Measurements from ENCODE around the gene SMURF1. TPM values are rescaled to one million over a fixed set of nuclear protein-coding genes. Genes with fewer than 3 reads are reported as not detected.

SMURF1 gene
- total and polyA plus RNA-seq, 2 of the 8 experiments (the other 6 are each of a cell fraction or from before 2014, with no cell fraction given) = 9.6 to 24.5 TPM

DNA sequence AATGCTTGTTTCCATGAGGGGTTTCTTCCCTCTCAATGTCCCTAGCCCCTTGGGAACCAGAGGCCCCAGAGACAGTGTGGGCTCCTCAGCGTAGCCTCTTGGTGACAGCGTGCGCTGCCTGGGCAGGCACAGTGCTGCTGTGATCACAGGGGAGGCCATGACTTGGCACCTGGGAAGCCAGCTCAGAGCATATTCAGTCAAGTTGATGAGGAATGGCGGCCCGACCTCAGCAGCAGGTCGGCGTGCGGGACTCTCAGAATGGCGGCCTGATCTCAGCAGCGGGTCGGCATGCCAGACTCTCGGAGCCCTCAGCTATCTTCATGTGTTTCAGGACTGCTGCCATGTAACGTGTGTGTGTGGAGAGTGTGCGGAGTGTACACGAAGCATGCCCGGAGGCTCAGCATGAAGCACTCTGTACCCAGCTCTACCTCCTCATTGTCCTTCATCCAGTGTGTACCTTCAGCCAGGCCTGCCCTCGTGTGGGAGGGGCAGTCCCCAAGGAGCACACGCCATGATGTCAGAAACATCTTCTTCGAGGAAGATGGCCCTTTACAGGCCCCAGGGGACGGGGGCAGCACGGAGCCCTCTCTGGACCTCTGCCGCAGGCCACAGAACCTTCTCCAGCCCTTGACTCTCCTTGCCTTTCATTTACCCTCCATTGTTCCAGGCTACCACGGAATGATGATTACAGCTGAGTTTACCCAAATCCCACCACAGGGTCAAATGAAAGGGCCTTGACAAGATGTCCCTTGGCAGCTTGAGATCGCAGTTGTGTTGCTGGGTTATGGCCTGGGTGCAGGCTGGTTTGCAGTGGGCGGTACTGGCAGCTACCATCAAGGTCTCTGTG is 130.4 kb downstream of the SMURF1 start:
- Histone ChIP-seq H3K27me3 (replicated peaks in 1 of 4; ENCODE audit: control insufficient read depth in 3 of 4, extremely low read depth in 1 of 4, insufficient read depth in 3 of 4, low read length in 3 of 4) (no peaks in the 10 kb centered on the region), H3K36me3 (ENCODE audit: control insufficient read depth in 2 of 4, insufficient read depth in 4 of 4, low read length in 3 of 4) (peaks cover 16 to 67% (median 42%) of the 10 kb centered on the region in 4 experiments; a peak in 6 of 8 replicates), H3K18ac (ENCODE audit: extremely low read depth, low read length) (no peak overlapping the region), H3K4me2 (ENCODE audit: insufficient read depth in 1 of 2, low read depth in 2 of 2, low read length in 2 of 2) (no peak overlapping the region), H2AK5ac (ENCODE audit: low read depth, low read length) (no peak overlapping the region), H3K56ac (replicated peaks; ENCODE audit: insufficient read length, low read depth, low read length) (no peak overlapping the region), H3K4ac (replicated peaks; ENCODE audit: insufficient read length, low read depth, low read length) (no peak overlapping the region), H2BK5ac (ENCODE audit: low read depth, low read length) (no peak overlapping the region), H3K79me1 (ENCODE audit: low read depth, low read length) (no peaks in the 10 kb centered on the region; the same call in 1 of the 2 replicates), H3K23me2 (ENCODE audit: low read depth, low read length) (no peaks in the 10 kb centered on the region), H3K4me1 (replicated peaks in 1 of 4; ENCODE audit: control insufficient read depth in 3 of 4, insufficient read depth in 4 of 4, low read length in 3 of 4) (no peaks in the 10 kb centered on the region), H2BK120ac (replicated peaks; ENCODE audit: low read depth, low read length) (no peak overlapping the region), H3K27ac (ENCODE audit: low read depth, low read length) (no peak overlapping the region), H3K9ac (replicated peaks in 1 of 4; ENCODE audit: extremely low read depth in 1 of 4, low read depth in 3 of 4, low read length in 3 of 4) (no peak overlapping the region), H3K79me2 (ENCODE audit: control insufficient read depth in 1 of 2, insufficient read depth in 2 of 2, low read length in 2 of 2) (peaks cover 0 to 2% of the 10 kb centered on the region in 2 experiments; a peak in 1 of 4 replicates), H2AFZ (ENCODE audit: low read length) (no peak overlapping the region), H2BK20ac (ENCODE audit: low read length) (no peak overlapping the region), H4K8ac (ENCODE audit: extremely low read depth, insufficient read depth, low read length) (no peak overlapping the region; the same call in 1 of the 2 replicates), H2BK15ac (ENCODE audit: low read length) (no peak overlapping the region), H4K5ac (ENCODE audit: insufficient read length, low read depth, low read length) (no peak overlapping the region), H3K4me3 (ENCODE audit: extremely low read depth in 1 of 4, insufficient read depth in 2 of 4, low read depth in 3 of 4, low read length in 4 of 4) (no peak overlapping the region), H4K20me1 (replicated peaks in 1 of 2; ENCODE audit: control insufficient read depth in 1 of 2, insufficient read depth in 2 of 2, low read length in 2 of 2) (peaks cover 1 to 2% of the 10 kb centered on the region in 2 experiments), H4K91ac (replicated peaks; ENCODE audit: insufficient read length, low read length) (no peak overlapping the region), H3K23ac (ENCODE audit: insufficient read length) (no peak overlapping the region), H2BK12ac (ENCODE audit: low read depth, low read length) (no peak overlapping the region), H3K14ac (ENCODE audit: insufficient read length) (no peak overlapping the region), H3K9me3 (ENCODE audit: insufficient read depth in 2 of 2, low read depth in 1 of 2, low read length in 1 of 2) (no peaks in the 10 kb centered on the region)
- POLR2A ChIA-PET (ENCODE audit: partially characterized antibody) = interaction anchor here (1.6 kb wide), 1 partner anchor 11 kb away, joined by 3 read pairs; no protein-coding TSS in a partner anchor
- CTCF ChIA-PET (ENCODE audit: partially characterized antibody) = interaction anchor here (0.8 to 1.2 kb wide), 5 partner anchors 14 to 24 kb away, joined by 3 to 6 read pairs (median 4); no protein-coding TSS in a partner anchor
- no peak for TF ChIP-seq JUND (IDR thresholded peaks at IDR 0.05; ENCODE audit: low read length)
- TF ChIP-seq TCF12 (IDR thresholded peaks at IDR 0.05; ENCODE audit: low read depth, low read length) = no peak
- no peak for TF ChIP-seq MAX (IDR thresholded peaks at IDR 0.05)
- no peak for TF ChIP-seq CHD1 (IDR thresholded peaks at IDR 0.05; ENCODE audit: low read depth, low read length)
- no peak for TF ChIP-seq NRF1 (IDR thresholded peaks at IDR 0.05; ENCODE audit: low read depth, low read length)
- TF ChIP-seq SRF (IDR thresholded peaks at IDR 0.05; ENCODE audit: low read depth, low read length) = no peak
- whole genome bisulfite sequencing, 2 experiments (ENCODE audit: extremely low coverage in 1 of 2, insufficient coverage in 1 of 2, insufficient read length in 1 of 2, insufficient replicate concordance in 2 of 2, low coverage in 1 of 2, low lambda C conversion rate in 2 of 2, missing lambda C conversion rate in 1 of 2) = 92% methylated on average over 25 of the region's 25 CpGs; no CpG with 5 or more reads in 1 of the 2 experiments
- FAIRE-seq = no peak
- DNase-seq (ENCODE audit: low read depth in 1 of 2, low spot score in 2 of 2) = no peak

Measured in H1 (cell line).